EH (cell line): ENCODE results near the gene PCK1.

Experiments used
- DNase-seq: peaks from one replicate; pipeline ENCODE4 v3.0.0-alpha.2; 2015; ENCODE audit warnings: low read depth

The PCK1 gene

GRCh38 chr20:57536771-57537724 lies 23.9 kb upstream of the PCK1 start:
- DNase-seq = no peak

GRCh38 chr20:57537822-57538221 lies 23.1 kb upstream of the PCK1 start:
- DNase-seq = no peak

GRCh38 chr20:57539889-57540288 lies 21.0 kb upstream of the PCK1 start:
- no peak for DNase-seq

- no peak for DNase-seq
These were observed 19.9 kb upstream of the PCK1 start for GRCh38 chr20:57540890-57541580.

- no peak for DNase-seq
These were observed 17.2 kb upstream of the PCK1 start for GRCh38 chr20:57543754-57544153.

GRCh38 chr20:57544838-57545564 lies 15.9 kb upstream of the PCK1 start:
- DNase-seq = no peak

- DNase-seq = no peak
These were observed 14.8 kb upstream of the PCK1 start for GRCh38 chr20:57545927-57546662.

- no peak for DNase-seq
These were observed 13.8 kb upstream of the PCK1 start for GRCh38 chr20:57546956-57547649.

GRCh38 chr20:57548177-57549058 lies 12.5 kb upstream of the PCK1 start:
- DNase-seq = peak; percentile 3

- no peak for DNase-seq
These were observed 8.4 kb upstream of the PCK1 start for GRCh38 chr20:57552471-57552870.

GRCh38 chr20:57553376-57554018 lies 7.4 kb upstream of the PCK1 start:
- no peak for DNase-seq

GRCh38 chr20:57555457-57556184 lies 5.3 kb upstream of the PCK1 start:
- DNase-seq = no peak

- DNase-seq = no peak
These were observed 4.0 kb upstream of the PCK1 start for GRCh38 chr20:57556980-57557274.

GRCh38 chr20:57557926-57558613 lies 2.8 kb upstream of the PCK1 start:
- no peak for DNase-seq

- DNase-seq = no peak
These were observed 2.2 kb upstream of the PCK1 start for GRCh38 chr20:57558614-57559288.

GRCh38 chr20:57559289-57559634 lies 1.6 kb upstream of the PCK1 start:
- no peak for DNase-seq

- no peak for DNase-seq
These were observed 1.0 kb upstream of the PCK1 start for GRCh38 chr20:57559658-57560553.
